Femur (tissue), 1 donor: ENCODE measurements around the gene RNASEL.
"Not testable (repeated sequence)": the region's sequence is repeated elsewhere in the genome, so short reads cannot be mapped to it uniquely, and the experiment has no call there.

Experiments used
- DNase-seq: peaks from one replicate; pipeline ENCODE4 v3.0.0-alpha.2; 2017

RNASEL gene

DNA sequence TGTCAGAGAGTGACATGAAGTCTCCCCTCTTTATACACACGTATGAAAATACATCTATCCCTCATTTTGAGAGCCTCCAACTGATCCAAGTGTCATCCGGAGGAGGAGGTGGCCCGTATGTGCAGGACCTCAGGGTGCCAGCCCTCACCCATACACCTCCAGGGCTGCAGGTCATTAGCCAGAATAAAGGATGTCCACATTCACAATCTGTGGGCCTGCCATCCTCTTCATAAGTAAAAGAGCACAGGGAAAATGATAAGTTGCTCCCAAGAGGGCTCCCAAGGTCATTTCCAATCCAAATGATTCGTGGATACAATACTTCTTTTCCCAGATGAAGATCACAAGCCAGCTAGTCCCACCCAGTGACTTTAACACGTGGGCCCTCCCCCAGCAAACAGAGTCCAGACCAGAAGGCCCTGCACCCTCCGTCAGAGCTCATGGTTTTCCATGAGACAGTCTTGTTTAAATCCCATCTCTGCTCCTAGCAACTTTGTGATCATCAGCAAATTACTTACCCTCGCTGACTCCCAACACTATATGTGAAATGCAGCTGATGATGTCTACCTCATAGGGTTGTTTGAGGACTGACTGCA lies 28.6 kb downstream of the RNASEL start:
- DNase-seq, result no peak

DNA sequence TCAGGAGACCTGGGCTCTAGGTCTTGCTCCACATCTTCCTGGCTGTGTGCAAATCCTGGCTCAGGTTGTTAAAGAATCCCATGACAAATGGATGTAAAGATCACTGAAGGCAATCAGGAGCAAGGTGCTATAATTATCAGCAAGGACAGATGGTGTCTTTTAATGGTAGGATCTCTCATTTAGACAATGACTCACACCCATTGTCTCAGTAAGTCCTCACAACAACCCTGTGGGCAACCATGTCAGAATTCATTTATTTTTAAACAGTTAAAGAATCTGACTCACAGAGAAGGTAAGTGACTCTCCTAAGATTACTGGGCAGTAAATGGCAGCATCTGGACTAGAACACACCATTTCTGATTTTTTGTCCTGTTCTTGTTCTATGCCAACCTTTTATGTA lies 32.8 kb downstream of the RNASEL start:
- no peak for DNase-seq

DNA sequence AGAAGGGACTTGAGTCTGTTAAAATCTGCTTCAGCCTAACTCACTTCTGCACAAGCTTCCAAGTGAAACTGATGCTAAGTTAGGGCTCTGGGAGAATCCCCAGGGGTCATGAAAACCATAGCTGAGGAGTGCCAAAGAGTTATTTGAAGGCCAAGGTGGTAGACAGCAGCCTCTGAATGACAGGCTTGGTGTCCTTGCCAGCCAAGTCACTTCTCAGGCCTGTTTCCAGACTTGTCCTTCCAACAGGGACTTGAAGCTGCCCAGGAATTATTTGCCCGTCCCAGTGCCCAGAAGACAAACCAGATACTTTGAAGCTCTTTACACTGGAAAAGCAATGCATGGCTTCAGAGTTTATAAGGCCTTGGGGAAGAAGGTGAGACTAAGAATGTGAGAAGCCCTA lies 33.6 kb downstream of the RNASEL start:
- no peak for DNase-seq

DNA sequence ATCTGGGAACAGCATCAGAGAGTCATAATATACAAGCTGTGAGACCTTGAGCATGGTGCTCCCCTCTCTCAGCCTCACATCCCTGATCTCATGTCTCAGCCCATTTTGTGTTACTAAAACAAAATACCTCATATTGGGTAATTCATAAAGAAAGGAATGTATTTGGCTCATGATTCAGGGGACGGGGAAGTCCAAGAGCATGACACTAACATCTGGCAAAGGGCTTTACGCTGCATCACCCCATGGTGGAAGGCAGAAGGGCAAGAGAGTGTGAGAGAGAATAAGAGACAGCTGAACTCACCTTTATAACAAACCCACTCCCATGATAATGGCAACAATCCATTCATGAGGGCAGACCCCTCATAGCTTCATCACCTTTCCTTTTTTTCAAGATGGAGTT lies 36.5 kb downstream of the RNASEL start:
- no peak for DNase-seq

DNA sequence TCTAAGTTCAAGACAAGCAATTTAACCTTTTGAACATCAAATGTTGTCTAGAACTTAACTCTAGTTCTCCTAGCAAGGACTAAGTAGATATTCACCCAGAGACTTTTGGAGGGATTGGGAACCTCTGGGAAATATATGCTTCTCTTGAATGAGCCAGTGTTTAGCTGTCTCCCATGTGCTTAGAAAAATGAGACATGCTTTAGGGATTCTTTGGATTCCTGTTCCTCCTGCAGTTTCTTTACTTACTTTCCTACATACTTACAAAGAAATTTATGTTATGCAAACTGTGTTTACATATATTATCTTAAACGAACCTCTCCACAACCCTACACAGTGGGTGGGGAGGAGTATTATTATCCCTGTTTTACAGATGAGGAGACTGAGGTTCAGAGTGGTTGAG lies 39.2 kb downstream of the RNASEL start:
- DNase-seq, result no peak

DNA sequence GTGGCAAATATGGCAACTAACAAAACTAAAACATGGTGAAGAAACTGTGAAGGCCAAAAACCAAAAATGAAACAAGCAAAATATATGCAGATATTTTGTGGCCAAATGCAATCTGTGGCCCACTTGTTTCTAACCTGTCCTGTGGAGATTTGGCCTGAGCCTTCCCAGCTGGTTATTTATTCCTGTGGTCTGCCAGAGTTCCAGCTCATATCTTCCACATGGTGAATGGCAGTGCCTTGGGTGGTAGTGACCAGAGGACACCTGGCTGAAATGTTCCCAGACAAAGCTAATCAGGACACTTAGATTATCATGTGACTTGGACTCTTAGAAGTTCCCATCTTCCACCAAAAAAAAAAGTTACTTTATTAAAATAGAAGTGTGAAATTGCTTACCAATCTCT lies 39.7 kb downstream of the RNASEL start:
- DNase-seq, result no peak

DNA sequence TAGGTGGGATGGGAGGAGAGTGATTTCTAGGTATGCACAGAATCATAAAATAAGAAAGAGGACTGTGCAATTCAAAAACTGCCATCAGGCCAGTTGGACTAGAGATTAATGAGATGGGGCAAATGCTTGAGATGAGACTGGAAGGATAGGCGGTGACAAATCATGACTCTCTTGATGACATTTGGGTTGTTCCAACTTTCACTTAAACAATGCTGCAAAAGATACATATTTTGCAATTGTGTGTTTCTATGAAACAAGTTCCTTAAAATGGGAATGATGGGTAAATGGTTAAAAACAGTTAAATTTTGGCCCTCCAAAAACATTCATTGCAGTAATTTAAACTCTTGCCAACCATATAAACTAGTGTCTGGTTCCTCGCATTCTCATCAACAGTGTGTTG lies 55.2 kb downstream of the RNASEL start:
- DNase-seq, result no peak

DNA sequence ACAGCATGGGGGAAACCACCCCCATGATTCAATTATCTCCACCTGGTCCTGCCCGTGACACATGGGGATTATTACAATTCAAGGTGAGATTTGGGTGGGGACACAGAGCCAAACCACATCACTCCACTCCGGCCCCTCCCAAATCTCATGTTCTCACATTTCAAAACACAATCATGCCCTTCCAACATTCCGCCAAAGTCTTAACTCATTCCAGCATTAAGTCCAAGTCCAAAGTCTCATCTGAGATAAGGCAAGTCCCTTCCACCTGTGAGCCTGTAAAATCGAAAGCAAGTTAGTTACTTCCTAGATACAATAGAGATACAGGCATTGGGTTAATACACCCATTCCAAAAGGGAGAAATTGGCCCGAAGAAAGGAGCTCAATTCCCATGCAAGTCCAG lies 60.9 kb downstream of the RNASEL start:
- DNase-seq, result not testable (repeated sequence)

DNA sequence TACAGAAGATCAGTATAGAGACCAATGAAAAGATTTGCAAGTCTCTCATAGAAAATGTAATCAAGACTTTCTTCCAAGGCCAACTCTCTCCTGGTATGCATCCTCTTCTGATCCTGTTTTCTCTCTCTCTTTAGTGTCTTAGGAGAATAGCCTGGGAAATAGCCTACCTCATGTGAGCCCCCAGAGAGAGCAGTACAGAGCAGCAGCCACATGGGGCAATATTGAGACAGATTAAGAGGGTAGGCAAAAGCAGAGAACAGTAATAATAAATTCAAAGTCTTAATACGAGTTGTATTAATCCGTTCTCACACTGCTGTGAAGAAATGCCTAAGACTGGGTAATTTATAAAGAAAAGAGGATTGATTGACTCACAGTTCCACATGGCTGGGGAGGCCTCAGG lies 61.4 kb downstream of the RNASEL start:
- DNase-seq, result no peak

DNA sequence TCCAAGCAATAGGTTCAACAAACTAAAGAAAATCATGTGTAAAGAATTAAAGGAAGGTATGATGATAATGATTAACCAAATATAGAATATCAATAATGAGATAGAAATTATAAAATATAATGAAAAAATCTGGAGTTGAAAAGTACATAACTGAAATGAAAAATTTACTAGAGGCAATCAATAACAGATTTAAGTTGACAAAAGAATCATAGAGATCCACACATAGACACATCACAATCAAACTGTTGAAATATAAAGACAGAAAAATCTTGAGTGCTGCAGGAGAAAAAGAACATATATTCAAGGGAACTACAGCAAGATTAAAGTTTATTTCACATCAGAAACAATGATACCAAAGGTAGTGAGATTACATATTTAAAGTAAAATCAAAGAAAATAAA lies 63.7 kb downstream of the RNASEL start:
- DNase-seq, result no peak
